H9 (cell line): Measurements from ENCODE around the gene WDR31. TPM values are rescaled to one million over a fixed set of nuclear protein-coding genes. Genes with fewer than 3 reads are reported as not detected.

Source experiments
- DNase-seq: peaks from one replicate; pipeline ENCODE4 v3.0.0-alpha.2; 2017
- H2AFZ ChIP-seq: one replicate; pipeline ENCODE4 v1.6.1; 2013; ENCODE audit warnings: mild to moderate bottlenecking, low read length, control low read depth, moderate library complexity
- H2AK5ac ChIP-seq: 2 replicates; pipeline ENCODE4 v1.6.1; 2013; ENCODE audit warnings: low read length, control low read depth, mixed read lengths; ENCODE audit not compliant: insufficient read length
- H2BK120ac ChIP-seq: one replicate; pipeline ENCODE4 v1.6.1; 2013; ENCODE audit warnings: low read depth, mild to moderate bottlenecking, low read length, control low read depth, inconsistent platforms; ENCODE audit not compliant: poor library complexity, severe bottlenecking
- H2BK12ac ChIP-seq: 2 replicates; pipeline ENCODE4 v1.6.1; 2013; ENCODE audit warnings: low read length, control low read depth, mixed read lengths, low read depth; ENCODE audit not compliant: insufficient read length
- H2BK15ac ChIP-seq: 2 replicates; pipeline ENCODE4 v1.6.1; 2013; ENCODE audit warnings: low read depth, low read length, control low read depth
- H2BK20ac ChIP-seq: one replicate; pipeline ENCODE4 v1.6.1; 2013; ENCODE audit warnings: low read depth, mild to moderate bottlenecking, low read length, control low read depth, inconsistent platforms; ENCODE audit not compliant: poor library complexity, severe bottlenecking
- H2BK5ac ChIP-seq: 2 replicates; pipeline ENCODE4 v1.6.1; 2013; ENCODE audit warnings: low read length, control low read depth, mixed read lengths; ENCODE audit not compliant: insufficient read length
- H3K14ac ChIP-seq: 2 replicates; pipeline ENCODE4 v1.6.1; 2013; ENCODE audit warnings: low read length, control low read depth; ENCODE audit not compliant: insufficient read depth
- H3K18ac ChIP-seq: 2 replicates; pipeline ENCODE4 v1.6.1; 2013; ENCODE audit warnings: low read depth, mild to moderate bottlenecking, mixed read lengths, low read length, control low read depth; ENCODE audit not compliant: insufficient read length
- H3K23ac ChIP-seq: 2 replicates; pipeline ENCODE4 v1.6.1; 2013; ENCODE audit warnings: low read length, control low read depth, mixed read lengths, low read depth; ENCODE audit not compliant: insufficient read length
- H3K23me2 ChIP-seq: 2 replicates; pipeline ENCODE4 v1.6.1; 2013; ENCODE audit warnings: low read depth, mild to moderate bottlenecking, mixed read lengths, low read length, control low read depth; ENCODE audit not compliant: insufficient read length, poor library complexity, severe bottlenecking
- H3K27ac ChIP-seq: 2 replicates; pipeline ENCODE4 v1.5.1; 2013; ENCODE audit warnings: low read length, control low read depth, mixed read lengths, low read depth; ENCODE audit not compliant: insufficient read length
- H3K27me3 ChIP-seq: 2 replicates; pipeline ENCODE4 v1.6.1; 2013; ENCODE audit warnings: low read length, control low read depth, inconsistent platforms; ENCODE audit not compliant: insufficient read depth
- H3K4ac ChIP-seq: 2 replicates; pipeline ENCODE4 v1.6.1; 2013; ENCODE audit warnings: low read depth, mild to moderate bottlenecking, control low read depth, inconsistent platforms, low read length, moderate library complexity
- H3K4me1 ChIP-seq: 2 replicates; pipeline ENCODE4 v1.6.1; 2013; ENCODE audit warnings: low read length, control low read depth, inconsistent platforms; ENCODE audit not compliant: insufficient read depth
- H3K4me2 ChIP-seq: 2 replicates; pipeline ENCODE4 v1.6.1; 2013; ENCODE audit warnings: low read length, control low read depth, mixed read lengths; ENCODE audit not compliant: insufficient read length, insufficient read depth
- H3K56ac ChIP-seq: 2 replicates; pipeline ENCODE4 v1.6.1; 2013; ENCODE audit warnings: low read depth, mild to moderate bottlenecking, mixed read lengths, low read length, control low read depth; ENCODE audit not compliant: insufficient read length
- H3K79me1 ChIP-seq: 2 replicates; pipeline ENCODE4 v1.6.1; 2013; ENCODE audit warnings: low read depth, mild to moderate bottlenecking, moderate library complexity, low read length, control low read depth, inconsistent platforms; ENCODE audit not compliant: insufficient read depth, poor library complexity, severe bottlenecking
- H3K79me2 ChIP-seq: 2 replicates; pipeline ENCODE4 v1.6.1; 2013; ENCODE audit warnings: low read length, control low read depth, inconsistent platforms; ENCODE audit not compliant: insufficient read depth
- H3K9ac ChIP-seq: 2 replicates; pipeline ENCODE4 v1.6.1; 2013; ENCODE audit warnings: low read length, control low read depth, mixed read lengths; ENCODE audit not compliant: insufficient read length; ENCODE audit errors: extremely low read depth
- H3K9me3 ChIP-seq: one replicate; pipeline ENCODE4 v1.6.1; 2013; ENCODE audit warnings: low read depth, low read length, inconsistent platforms; ENCODE audit not compliant: control insufficient read depth
- H3T11ph ChIP-seq: one replicate; pipeline ENCODE4 v1.6.1; 2013; ENCODE audit warnings: mild to moderate bottlenecking, low read length, control low read depth, inconsistent platforms
- H4K20me1 ChIP-seq: one replicate; pipeline ENCODE4 v1.6.1; 2013; ENCODE audit not compliant: control insufficient read depth, insufficient read length, insufficient read depth
- H4K5ac ChIP-seq: 2 replicates; pipeline ENCODE4 v1.6.1; 2013; ENCODE audit warnings: low read depth, mild to moderate bottlenecking, mixed read lengths, low read length, control low read depth; ENCODE audit not compliant: insufficient read length
- H4K8ac ChIP-seq: replicated peaks from 2 replicates; pipeline ENCODE4 v1.6.1; 2013; ENCODE audit warnings: low read length, control low read depth, mixed read lengths, low read depth; ENCODE audit not compliant: insufficient read length
- H4K91ac ChIP-seq: 2 replicates; pipeline ENCODE4 v1.6.1; 2013; ENCODE audit warnings: low read depth, mild to moderate bottlenecking, moderate library complexity, mixed read lengths, low read length, control low read depth; ENCODE audit not compliant: insufficient read length
- H3K27ac Mint-ChIP-seq, 3 experiments: 2 replicates in 2 of 3; 3 replicates in 1 of 3; pipeline ENCODE4 v1.8.0; 2020 to 2021; ENCODE audit warnings: mixed read lengths in 3 of 3, mild to moderate bottlenecking in 1 of 3, moderate library complexity in 1 of 3
- H3K27me3 Mint-ChIP-seq: 2 replicates; pipeline ENCODE4 v1.8.0; 2021; ENCODE audit warnings: low read depth, mild to moderate bottlenecking, moderate library complexity, mixed read lengths
- H3K36me3 Mint-ChIP-seq, 3 experiments: 2 replicates in 2 of 3; 3 replicates in 1 of 3; pipeline ENCODE4 v1.8.0; 2020 to 2021; ENCODE audit warnings: low read depth in 3 of 3, mixed read lengths in 3 of 3; ENCODE audit not compliant: insufficient read depth in 1 of 3
- H3K4me1 Mint-ChIP-seq, 2 experiments: 2 replicates each; pipeline ENCODE4 v1.8.0; 2020; ENCODE audit warnings: mixed read lengths in 2 of 2
- H3K4me3 Mint-ChIP-seq, 2 experiments: 2 replicates in 1 of 2; 3 replicates in 1 of 2; pipeline ENCODE4 v1.8.0; 2020 to 2021; ENCODE audit warnings: mild to moderate bottlenecking in 2 of 2, mixed read lengths in 2 of 2, moderate library complexity in 1 of 2
- H3K9me3 Mint-ChIP-seq, 2 experiments: 2 replicates in 1 of 2; 3 replicates in 1 of 2; pipeline ENCODE4 v1.8.0; 2020; ENCODE audit warnings: mild to moderate bottlenecking in 2 of 2, mixed read lengths in 2 of 2, moderate library complexity in 1 of 2
- CTCF ChIP-seq: fragments of 200-600 bp; sonication (generic); conservative IDR thresholded peaks from 3 replicates; pipeline ENCODE4 v1.8.0; 2021; ENCODE audit warnings: antibody characterized with exemption, mild to moderate bottlenecking
- WGBS: extraction: QIAGEN DNeasy Blood & Tissue Kit; methylation state at CpG from one replicate; pipeline ENCODE4 v1.1.7; 2013; ENCODE audit warnings: missing lambda C conversion rate, low lambda C conversion rate, mixed read lengths; ENCODE audit not compliant: insufficient read length; ENCODE audit errors: extremely low coverage; 5-methylcytosine and 5-hydroxymethylcytosine counted together
- total RNA-seq: library from RNA; stranded (reverse); gene quantifications from 2 replicates; pipeline ENCODE4 v1.2.1, GENCODE V29; 2021

The WDR31 gene
- total RNA-seq, 1 experiment from 2014 or later = 0.72 TPM

GRCh38 chr9:113298924-113299770 lies 40.9 kb downstream of the WDR31 start:
- no peak overlapping the region for H4K91ac ChIP-seq
- no peak for TF ChIP-seq CTCF
- H2AFZ ChIP-seq = no peak overlapping the region

More at GRCh38 chr9:113298924-113299770, 40.9 kb downstream of the WDR31 start:
- Histone ChIP-seq H2BK5ac (no peak overlapping the region), H3K27me3 (no peaks in the 10 kb centered on the region), H2BK15ac (no peak overlapping the region), H3K56ac (no peak overlapping the region), H3K23ac (no peak overlapping the region), H3K23me2 (no peaks in the 10 kb centered on the region), H3K4me2 (no peak overlapping the region), H2AK5ac (no peak overlapping the region), H2BK20ac (no peak overlapping the region), H3K4ac (no peak overlapping the region), H3K27ac (no peak overlapping the region), H3K79me2 (no peaks in the 10 kb centered on the region), H3K18ac (no peak overlapping the region), H3K14ac (no peak overlapping the region), H2BK12ac (no peak overlapping the region), H3T11ph (no peak overlapping the region), H4K20me1 (no peaks in the 10 kb centered on the region), H3K9ac (no peak overlapping the region), H4K5ac (no peak overlapping the region), H3K79me1 (no peaks in the 10 kb centered on the region), H3K9me3 (no peaks in the 10 kb centered on the region), H2BK120ac (no peak overlapping the region), H3K4me1 (no peaks in the 10 kb centered on the region), H4K8ac (no peak overlapping the region)
- no peaks in the 10 kb centered on the region; the same call in none of the 2 replicates for H3K27me3 Mint-ChIP-seq
- 0 out of 7 replicates have a peak overlapping the region, but pooled peaks of 1 of the 3 experiments have one; percentile 59 for H3K27ac Mint-ChIP-seq
- no CpG with 5 or more reads among the region's 15 CpGs for WGBS
- peaks cover 13 to 16% of the 10 kb centered on the region in 2 experiments for H3K4me1 Mint-ChIP-seq
- H3K4me3 Mint-ChIP-seq = no peak overlapping the region
- no peaks in the 10 kb centered on the region for H3K9me3 Mint-ChIP-seq
- DNase-seq = peak; percentile 53
- H3K36me3 Mint-ChIP-seq = no peaks in the 10 kb centered on the region
